ENCODE measurements around the gene EXD1.

DNA sequence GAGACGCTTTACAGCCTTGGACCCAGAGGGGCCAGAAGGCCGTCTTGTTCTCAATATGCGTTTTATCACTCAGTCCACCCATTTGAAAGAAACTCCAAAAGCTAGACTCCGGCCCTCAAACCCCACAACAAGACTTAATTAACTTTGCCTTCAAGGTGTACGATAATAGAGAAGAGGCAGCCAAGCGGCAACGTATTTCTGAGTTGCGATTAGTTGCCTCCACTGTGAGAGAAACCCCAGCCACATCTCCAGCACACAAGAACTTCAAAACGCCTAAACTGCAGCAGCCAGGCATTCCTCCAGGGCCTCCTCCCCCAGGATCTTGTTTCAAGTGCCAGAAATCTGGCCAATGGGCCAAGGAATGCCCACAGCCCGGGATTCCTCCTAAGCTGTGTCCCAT lies 97.1 kb downstream of the EXD1 start:
- TF ChIP-seq, protein P1, sequence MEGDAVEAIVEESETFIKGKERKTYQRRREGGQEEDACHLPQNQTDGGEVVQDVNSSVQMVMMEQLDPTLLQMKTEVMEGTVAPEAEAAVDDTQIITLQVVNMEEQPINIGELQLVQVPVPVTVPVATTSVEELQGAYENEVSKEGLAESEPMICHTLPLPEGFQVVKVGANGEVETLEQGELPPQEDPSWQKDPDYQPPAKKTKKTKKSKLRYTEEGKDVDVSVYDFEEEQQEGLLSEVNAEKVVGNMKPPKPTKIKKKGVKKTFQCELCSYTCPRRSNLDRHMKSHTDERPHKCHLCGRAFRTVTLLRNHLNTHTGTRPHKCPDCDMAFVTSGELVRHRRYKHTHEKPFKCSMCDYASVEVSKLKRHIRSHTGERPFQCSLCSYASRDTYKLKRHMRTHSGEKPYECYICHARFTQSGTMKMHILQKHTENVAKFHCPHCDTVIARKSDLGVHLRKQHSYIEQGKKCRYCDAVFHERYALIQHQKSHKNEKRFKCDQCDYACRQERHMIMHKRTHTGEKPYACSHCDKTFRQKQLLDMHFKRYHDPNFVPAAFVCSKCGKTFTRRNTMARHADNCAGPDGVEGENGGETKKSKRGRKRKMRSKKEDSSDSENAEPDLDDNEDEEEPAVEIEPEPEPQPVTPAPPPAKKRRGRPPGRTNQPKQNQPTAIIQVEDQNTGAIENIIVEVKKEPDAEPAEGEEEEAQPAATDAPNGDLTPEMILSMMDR (conservative IDR thresholded peaks at IDR 0.05; ENCODE audit: low read length): no peak
- no peak for TF ChIP-seq EZH2phosphoT487 (IDR thresholded peaks at IDR 0.05; ENCODE audit: borderline replicate concordance, low read depth, low read length)

All from OCI-LY7 (cell line).